ENCODE measurements around the gene ATOH7. TPM values are rescaled to one million over a fixed set of nuclear protein-coding genes. Genes with fewer than 3 reads are reported as not detected.
A peak's percentile ranks its signal among the peaks of the same experiment; 100 is the strongest.
"Not testable (repeated sequence)": the region's sequence is repeated elsewhere in the genome, so short reads cannot be mapped to it uniquely, and the experiment has no call there.

The ATOH7 gene
- total RNA-seq, 1 donor from 2014 or later = not detected

DNA sequence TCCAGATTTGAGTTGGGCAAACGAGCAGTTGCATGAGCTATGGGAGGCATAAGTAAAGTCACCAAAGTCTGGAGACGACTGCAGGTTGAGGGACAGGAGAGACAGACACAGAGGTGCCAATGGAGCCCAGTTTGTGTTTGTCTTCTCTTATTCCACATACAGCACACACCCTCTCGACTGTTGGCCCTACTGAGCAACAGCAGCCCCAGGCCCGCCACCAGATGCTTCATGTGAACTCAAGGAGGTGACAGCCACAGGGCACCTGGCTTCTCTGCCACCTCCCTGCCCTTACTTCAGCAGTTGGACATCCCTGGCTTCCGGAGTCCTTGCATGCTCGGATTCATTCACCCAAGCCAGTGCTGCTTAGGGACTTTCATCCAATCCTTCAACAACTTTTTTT is 6.5 kb upstream of the ATOH7 start:
- DNase-seq (ENCODE audit: extremely low read depth, low read depth, low spot score) = no peak

DNA sequence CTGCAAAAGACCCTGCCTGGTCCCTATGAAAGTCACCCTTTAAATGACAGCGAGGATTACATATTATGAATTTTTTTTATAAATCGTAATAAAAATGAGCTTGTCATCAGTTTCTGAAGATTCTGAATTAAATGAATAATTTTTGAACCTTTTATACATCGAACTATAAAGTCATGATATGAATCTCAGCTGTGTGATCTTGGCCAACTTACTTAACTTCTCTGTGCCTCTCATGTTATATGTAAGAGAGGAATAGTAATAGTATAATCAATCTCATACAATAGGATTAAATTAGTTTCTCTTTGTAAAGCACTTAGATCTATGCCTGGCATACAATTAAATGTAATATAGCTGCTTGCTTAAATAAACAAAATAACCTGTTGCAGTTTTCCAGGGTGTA is 5.3 kb upstream of the ATOH7 start:
- DNase-seq (ENCODE audit: extremely low read depth, low read depth, low spot score) = no peak

DNA sequence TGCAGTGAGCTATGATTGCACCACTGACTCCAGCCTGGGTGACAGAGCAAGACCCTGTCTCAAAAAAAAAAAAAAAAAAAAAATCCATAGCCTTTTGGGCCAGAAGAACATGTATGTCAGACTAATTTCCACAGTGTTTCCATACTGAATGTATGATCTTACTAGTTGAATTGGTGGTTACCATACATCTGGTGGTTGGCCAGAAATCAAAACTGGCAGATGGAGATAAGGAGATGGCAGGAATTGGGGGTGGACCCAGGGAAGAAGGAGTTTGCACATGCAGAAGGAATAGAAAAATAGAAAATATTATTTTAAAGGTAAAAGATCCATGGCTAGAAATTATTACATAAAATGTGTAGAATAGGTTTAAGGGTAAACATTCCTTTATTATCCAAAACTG is 3.7 kb upstream of the ATOH7 start:
- no peak for DNase-seq (ENCODE audit: extremely low read depth, low read depth, low spot score)

DNA sequence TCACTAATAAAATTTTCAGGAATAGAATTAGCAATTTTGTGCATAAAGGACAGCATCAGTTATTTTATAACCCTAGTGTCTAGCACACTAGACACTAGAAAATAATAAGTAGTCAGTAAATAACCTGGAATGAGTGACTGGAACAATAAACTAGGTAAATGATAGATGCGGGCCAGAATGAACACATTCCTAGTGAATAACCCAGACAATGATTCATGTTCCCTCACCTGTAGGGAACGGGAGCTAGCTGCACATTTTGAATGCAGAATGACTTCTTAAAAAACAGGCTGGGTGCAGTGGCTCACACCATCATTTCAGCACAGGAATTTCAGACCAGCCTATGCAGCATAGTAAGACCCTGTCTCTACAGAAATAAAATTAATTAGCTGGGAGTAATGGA is 3.2 kb upstream of the ATOH7 start:
- no peak for DNase-seq (ENCODE audit: extremely low read depth, low read depth, low spot score)

DNA sequence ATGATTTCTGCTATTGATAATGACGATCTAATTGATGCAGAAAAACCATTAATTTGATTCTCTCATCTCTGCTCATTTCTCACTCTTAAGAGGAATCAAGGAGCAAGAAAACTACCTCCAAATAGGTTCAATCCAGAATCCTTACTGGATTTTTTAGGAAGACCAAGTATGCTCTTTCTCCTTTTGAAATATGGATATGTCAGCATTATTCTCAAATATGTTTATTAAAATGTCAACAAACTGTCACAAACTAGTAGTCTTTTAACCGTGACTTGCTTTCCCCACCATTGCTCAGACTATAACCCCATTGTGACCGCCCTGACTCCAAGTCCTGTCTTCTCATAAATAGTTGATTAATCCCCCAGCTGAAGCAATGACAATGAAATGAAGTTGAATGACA is 1.1 kb upstream of the ATOH7 start:
- DNase-seq (ENCODE audit: extremely low read depth, low read depth, low spot score) = no peak

DNA sequence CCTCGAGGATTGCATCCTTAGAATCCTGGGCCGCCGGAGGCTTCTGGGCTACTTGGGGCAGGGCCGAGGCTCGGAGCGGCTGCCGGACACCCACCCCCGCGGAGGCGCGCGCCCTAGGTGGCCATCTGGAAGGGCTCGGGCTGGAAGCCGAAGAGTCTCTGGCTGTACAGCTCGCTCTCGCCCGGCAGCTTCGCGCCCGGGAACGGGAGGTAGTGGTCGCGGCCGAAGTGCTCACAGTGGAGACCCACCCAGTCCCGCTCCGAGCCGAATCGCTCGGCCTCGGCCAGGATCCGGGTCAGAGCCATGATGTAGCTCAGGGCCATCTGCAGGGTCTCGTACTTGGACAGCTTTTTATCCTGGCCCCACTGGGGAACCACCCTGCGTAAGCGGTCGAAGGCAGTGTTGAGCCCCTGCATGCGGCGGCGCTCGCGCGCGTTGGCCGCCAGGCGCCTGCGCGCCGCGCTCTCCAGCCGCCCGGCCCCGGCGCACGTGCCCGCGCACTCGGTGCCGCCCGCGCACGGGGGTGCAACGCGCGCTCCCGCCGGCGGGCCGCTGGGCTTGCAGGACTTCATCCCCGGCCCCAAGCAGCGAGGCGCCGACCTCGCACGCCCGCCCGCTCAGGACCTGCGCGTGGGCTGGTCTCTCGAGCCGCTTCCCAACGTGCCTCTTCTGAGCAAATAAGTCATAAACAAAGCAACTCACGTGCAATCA is 652 bp downstream of the ATOH7 start:
- no peak for DNase-seq (ENCODE audit: extremely low read depth, low read depth, low spot score)

DNA sequence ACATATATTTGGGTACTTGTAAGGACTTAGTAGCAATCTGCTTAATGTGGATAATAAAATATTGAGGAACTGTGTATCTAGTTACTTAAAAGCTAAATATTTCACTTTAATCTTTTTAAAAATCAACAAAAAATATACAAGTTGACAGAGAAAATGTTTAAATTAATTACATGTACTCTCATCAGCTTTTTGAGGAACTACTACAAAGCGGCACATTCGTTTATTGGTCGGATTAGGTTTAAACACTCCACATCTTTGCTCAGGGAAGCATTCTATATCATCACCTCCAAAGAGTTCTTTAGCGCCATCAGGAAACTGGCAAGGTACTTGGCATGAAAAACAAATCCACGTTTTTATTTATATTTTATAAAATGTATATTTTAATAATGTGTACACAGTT is 1.6 kb downstream of the ATOH7 start:
- DNase-seq (ENCODE audit: extremely low read depth, low read depth, low spot score) = no peak

DNA sequence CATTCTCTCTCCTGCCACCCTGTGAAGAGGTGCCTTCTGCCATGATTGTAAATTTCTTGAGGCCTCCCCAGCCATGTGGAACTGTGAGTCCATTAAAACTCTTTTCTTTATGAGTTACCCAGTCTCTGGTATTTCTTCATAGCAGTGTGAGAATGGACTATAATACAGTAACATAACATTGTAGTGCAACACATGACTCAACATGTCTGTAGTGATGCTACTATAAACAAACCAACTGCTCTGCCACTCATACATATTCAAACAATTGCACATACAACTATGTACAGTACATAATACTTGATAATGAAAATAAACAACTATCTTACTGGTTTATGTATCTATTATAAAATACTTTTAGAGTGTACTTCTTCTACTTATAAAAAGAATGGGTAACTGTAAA is 7.1 kb downstream of the ATOH7 start:
- DNase-seq (ENCODE audit: extremely low read depth, low read depth, low spot score) = no peak

DNA sequence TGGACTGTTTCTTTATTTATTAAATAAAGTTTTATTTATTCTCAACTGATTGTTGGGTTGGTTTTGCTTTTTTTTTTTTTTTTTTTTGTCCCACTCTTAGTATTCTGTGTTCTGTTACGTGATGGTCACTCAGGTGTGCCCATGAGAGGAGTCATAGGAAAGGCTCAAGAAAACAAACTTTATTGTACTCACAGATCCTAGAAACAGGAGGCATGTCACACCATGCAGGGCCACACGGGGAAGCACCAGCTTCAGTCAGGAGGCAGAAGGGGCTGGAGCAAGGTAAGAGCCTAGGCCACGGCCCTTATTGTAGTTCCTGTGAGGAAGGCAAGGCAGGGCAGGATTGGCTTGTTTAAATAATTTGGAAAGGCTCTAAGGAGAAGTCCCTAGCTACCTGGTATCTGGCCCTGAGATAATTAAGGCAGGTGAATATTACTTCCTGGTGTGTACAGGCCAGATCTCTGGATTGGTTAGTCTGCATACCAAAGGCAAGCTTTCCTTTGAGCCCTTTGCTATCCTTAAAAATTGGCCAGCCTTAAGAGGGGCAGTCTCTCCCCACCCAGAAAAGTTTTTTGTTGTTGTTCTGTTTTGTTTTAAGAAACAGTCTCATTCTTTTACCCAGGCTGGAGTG is 8.3 kb downstream of the ATOH7 start:
- DNase-seq (ENCODE audit: extremely low read depth, low read depth, low spot score) = no peak

DNA sequence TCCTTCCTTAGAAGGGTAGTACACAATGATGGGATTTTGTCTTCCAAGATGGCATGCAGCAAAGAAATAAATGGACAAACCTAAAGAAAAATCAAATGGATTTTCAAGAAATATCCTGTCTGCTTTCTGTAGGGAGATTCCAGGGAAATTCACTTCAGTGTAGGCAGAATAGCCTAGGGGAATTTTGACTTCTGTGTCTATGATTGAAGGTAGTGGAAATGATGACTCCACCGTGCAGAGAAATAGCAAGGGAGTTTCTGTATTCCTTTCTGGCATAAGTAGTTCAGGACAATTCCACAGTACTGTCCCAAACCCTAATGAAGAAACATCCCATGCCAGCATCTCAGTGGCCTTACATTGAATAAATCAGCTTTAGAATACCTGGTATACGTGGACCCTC is 9.5 kb downstream of the ATOH7 start:
- no peak for DNase-seq (ENCODE audit: extremely low read depth, low read depth, low spot score)

DNA sequence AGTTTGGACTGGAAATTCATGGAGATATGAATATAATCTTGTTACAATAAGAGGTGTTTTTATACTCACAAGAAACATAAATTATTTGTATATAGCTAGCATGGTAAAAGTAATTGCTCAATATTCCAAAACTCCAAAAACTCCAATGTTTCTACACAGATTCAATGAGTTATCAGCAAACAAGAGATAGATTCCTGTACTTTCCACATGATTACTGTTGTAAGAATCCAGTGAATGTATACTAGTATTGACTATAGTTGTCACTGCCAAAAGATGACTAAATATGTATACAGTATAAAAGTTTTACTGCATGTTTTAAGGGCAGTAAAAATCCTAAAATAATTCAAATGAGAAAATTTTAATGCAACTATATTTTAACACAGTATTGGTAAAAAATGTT is 10.7 kb downstream of the ATOH7 start:
- DNase-seq (ENCODE audit: extremely low read depth, low read depth, low spot score) = no peak

DNA sequence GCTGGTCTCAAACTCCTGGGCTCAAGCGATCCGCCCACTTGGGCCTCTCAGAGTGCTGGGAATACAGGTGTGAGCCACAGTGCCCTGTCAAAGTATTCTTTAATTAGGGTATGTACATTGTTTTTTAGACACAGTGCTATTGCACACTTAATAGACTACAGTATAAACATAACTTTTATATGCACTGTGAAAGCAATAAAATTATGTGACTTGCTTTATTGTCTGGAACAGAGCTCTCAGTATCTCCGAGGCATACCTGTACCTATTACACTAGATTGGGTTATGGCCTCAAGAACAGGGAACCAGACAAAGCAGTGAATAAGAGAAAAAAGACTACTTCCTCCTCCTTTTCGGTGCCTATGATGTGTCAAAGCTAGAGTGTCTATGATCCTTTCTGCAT is 13.1 kb downstream of the ATOH7 start:
- no peak for DNase-seq (ENCODE audit: extremely low read depth, low read depth, low spot score)

DNA sequence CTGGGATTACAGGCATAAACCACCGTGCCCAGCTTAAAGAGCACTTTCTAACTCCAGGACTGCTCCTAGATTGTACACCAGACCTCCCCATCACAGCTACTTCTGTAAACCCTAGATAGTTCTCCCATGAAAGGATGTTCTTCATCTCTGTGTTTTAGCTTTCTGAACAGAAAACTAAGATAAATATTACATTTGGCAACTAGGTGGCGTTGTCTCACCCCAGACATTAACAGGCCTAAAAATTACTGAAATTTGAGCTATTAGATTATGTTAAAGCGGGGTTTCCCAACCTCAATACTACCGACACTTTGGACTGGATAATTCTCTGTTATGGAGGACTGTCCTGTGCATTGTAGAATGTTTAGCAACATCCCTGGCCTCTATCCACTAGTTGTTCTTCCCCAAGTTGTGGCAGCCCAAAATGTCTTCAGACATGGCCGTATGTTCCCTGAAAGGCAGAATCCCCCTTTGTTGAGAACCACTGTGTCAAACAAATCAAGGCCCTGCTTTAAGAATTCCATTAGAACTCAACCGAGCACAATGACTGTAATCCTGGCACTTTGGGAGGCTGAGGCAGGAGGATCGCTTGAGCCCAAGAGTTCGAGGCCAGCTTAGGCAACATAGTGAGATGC is 19.1 kb downstream of the ATOH7 start:
- DNase-seq (ENCODE audit: extremely low read depth, low read depth, low spot score) = no peak

DNA sequence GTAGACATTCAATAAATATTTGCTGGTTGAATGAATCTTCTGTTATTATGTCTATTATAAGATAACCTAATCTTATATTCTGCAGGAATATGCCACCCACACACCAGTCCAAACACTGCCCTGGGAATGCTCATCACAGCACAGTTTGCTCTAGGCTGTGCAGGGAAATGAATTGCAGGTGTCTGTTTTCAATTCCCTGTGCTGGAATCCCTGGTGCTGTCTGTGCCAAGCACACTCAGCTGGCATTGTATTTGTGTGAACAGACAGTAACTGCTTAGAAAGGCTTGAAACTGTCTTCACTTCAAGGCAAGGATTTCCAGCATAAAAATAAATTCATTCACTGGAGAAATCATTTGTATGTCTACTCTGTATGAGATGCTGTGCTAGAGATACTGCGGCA is 20.2 kb downstream of the ATOH7 start:
- no peak for DNase-seq (ENCODE audit: extremely low read depth, low read depth, low spot score)

DNA sequence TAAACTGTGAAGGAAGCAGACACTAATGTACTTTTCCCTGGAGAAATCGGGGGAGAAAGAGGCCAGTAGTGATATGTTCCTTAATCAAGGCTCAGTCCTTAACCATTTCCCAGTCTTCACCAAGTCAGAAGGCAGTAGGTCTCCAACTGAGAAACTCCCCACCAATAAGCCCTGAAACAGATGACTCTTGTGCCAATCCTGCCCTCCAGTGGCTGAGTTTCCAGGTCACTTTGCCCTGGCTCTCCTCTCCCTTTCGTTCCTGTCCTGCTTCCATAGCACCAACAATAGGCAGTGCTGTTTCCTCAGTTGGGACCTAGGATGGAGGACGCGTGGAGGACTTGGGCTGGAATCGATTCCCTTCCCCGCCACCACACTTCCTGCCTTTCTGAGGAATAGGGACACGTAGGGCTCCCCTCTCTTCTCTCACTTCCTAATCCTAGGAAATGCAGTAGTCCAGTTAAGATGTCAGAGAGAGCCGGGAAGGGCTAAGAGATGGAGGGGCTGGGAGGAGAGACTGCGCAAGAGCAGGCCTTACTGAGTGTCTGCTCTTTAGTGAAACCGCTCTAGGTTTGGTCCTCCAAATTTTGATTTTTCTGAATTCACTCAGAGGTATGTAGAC is 23.4 kb downstream of the ATOH7 start:
- DNase-seq (ENCODE audit: extremely low read depth, low read depth, low spot score) = peak; percentile 75

DNA sequence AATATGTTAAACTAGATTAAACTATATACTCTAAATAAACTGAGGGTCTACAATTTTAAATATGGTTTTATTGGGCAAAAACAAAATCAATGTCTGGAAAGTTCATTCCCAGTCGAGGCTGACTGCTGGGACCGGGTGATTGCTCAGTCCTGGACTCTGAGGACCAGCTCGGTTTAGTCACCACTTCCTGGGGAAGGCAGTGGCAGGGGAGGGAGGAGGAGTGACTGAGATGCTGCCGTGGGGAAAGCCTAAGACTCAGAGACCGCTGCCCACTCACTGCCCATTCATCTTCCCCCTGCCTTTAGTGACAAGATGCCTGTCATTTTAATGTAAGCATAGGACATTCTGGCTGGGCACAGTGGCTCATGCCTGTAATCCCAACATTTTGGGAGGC is 29.0 kb downstream of the ATOH7 start:
- DNase-seq (ENCODE audit: extremely low read depth, low read depth, low spot score) = no peak

DNA sequence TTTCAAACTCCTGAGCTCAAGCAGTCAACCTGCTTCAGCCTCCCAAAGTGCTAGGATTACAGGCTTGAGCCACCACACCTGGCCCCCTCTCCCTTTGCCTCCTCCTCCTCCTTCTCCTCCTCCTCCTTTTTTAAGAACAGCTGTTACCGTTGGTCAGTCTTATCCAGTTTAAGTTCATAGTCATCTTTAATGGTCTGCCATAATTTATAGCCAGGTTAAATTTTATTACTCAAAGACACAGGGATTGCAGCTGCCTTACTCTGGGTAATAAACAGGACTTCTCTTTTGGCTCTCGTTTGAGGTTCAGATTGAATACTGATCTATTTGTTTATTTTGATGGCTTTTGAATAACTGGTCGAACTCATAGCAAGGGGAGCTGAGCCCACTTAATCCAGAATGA is 35.2 kb downstream of the ATOH7 start:
- DNase-seq (ENCODE audit: extremely low read depth, low read depth, low spot score) = no peak

DNA sequence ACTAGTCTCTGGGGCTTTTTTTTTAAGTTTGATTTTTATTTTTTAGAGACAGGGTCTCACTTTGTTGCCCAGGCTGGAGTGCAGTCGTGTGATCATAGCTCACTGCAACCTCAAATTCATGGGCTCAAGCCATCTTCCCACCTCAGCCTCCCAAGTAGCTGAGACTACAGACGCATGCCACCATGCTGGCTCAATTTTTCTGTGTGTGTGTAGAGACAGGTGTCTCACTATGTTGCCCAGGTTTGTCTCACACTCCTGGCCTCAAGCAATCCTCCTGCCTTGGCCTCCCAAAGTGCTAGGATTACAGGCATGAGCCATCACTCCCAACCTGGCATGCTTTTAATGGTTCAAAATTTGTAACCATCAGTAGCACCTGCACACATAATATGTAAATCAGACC is 36.1 kb downstream of the ATOH7 start:
- not testable (repeated sequence) for DNase-seq (ENCODE audit: extremely low read depth, low read depth, low spot score)

DNA sequence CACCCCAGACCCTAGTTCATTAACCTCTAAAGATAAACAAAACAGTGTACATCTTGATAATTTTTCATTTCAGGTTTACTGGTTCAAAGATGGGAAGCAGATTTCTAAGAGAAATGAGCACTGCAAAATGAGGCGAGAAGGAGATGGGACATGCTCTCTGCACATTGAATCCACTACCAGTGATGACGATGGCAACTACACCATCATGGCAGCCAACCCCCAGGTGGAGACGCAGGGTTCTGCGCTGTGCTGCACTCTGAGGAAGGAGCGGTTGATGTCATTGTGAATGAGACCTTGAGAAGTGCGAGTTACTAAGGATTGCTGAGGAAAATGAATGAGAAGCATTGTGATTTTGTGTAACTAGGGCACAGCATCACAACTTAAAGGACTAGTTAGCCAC is 37.6 kb downstream of the ATOH7 start:
- DNase-seq (ENCODE audit: extremely low read depth, low read depth, low spot score) = no peak

DNA sequence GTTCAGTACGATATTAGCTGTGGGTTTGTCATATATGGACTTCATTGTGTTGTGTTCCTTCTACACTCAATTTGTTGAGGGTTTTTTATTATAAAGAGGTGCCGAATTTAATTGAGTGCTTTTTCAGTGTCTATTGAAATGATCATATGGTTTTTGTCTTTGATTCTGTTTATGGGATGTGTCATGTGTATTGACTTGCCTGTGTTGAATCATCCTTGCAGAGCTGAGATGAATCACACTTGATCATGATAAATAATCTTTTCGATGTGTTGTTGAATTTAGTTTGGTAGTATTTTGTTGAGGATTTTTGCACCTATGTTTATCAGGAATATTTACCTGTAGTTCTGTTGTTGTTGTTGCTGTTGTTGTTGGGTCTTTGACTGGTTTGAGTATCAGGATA is 39.8 kb downstream of the ATOH7 start:
- DNase-seq (ENCODE audit: extremely low read depth, low read depth, low spot score) = no peak

DNA sequence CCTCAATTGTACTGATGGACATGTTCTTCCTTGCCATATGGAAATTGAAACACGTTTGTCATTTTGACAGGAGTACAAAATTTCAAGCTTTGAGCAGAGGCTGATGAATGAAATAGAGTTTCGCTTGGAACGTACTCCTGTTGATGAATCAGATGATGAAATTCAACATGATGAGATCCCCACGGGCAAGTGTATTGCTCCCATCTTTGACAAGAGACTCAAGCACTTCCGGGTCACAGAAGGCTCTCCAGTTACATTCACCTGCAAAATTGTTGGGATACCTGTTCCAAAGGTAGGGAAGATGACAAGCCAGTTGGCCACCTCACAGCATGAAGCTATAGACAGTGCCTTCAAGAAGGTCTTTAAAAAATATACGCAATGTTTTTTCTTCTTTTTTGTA is 43.1 kb downstream of the ATOH7 start:
- DNase-seq (ENCODE audit: extremely low read depth, low read depth, low spot score) = no peak

DNA sequence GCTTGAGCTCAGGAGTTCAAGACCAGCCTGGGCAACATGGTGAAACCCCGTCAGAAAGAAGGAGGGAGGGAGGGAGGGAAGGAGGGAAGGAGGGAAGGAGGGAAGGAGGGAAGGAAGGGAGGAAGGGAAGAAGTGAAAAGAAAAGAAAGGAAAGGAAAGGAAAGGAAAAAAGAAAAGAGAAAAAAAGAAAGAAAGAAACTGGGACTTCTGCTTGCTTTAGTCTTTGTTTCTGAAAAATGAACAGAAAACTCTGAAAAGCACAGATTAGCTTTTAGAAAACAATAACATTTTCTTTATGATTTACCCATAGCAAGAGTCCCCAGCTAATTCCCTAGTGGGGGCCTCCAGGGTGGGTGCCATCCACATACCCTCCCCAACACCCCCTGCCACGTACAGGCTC is 46.8 kb downstream of the ATOH7 start:
- no peak for DNase-seq (ENCODE audit: extremely low read depth, low read depth, low spot score)
